H9 (cell line): Measurements from ENCODE around the gene LRRC41. TPM values are rescaled to one million over a fixed set of nuclear protein-coding genes. Genes with fewer than 3 reads are reported as not detected.
"Not testable (repeated sequence)": the region's sequence is repeated elsewhere in the genome, so short reads cannot be mapped to it uniquely, and the experiment has no call there.

Experiments used
- DNase-seq: peaks from one replicate; pipeline ENCODE4 v3.0.0-alpha.2; 2017
- H2AFZ ChIP-seq: one replicate; pipeline ENCODE4 v1.6.1; 2013; ENCODE audit warnings: mild to moderate bottlenecking, low read length, control low read depth, moderate library complexity
- H2AK5ac ChIP-seq: 2 replicates; pipeline ENCODE4 v1.6.1; 2013; ENCODE audit warnings: low read length, control low read depth, mixed read lengths; ENCODE audit not compliant: insufficient read length
- H2BK120ac ChIP-seq: one replicate; pipeline ENCODE4 v1.6.1; 2013; ENCODE audit warnings: low read depth, mild to moderate bottlenecking, low read length, control low read depth, inconsistent platforms; ENCODE audit not compliant: poor library complexity, severe bottlenecking
- H2BK12ac ChIP-seq: 2 replicates; pipeline ENCODE4 v1.6.1; 2013; ENCODE audit warnings: low read length, control low read depth, mixed read lengths, low read depth; ENCODE audit not compliant: insufficient read length
- H2BK15ac ChIP-seq: 2 replicates; pipeline ENCODE4 v1.6.1; 2013; ENCODE audit warnings: low read depth, low read length, control low read depth
- H2BK20ac ChIP-seq: one replicate; pipeline ENCODE4 v1.6.1; 2013; ENCODE audit warnings: low read depth, mild to moderate bottlenecking, low read length, control low read depth, inconsistent platforms; ENCODE audit not compliant: poor library complexity, severe bottlenecking
- H2BK5ac ChIP-seq: 2 replicates; pipeline ENCODE4 v1.6.1; 2013; ENCODE audit warnings: low read length, control low read depth, mixed read lengths; ENCODE audit not compliant: insufficient read length
- H3K14ac ChIP-seq: 2 replicates; pipeline ENCODE4 v1.6.1; 2013; ENCODE audit warnings: low read length, control low read depth; ENCODE audit not compliant: insufficient read depth
- H3K18ac ChIP-seq: 2 replicates; pipeline ENCODE4 v1.6.1; 2013; ENCODE audit warnings: low read depth, mild to moderate bottlenecking, mixed read lengths, low read length, control low read depth; ENCODE audit not compliant: insufficient read length
- H3K23ac ChIP-seq: 2 replicates; pipeline ENCODE4 v1.6.1; 2013; ENCODE audit warnings: low read length, control low read depth, mixed read lengths, low read depth; ENCODE audit not compliant: insufficient read length
- H3K23me2 ChIP-seq: 2 replicates; pipeline ENCODE4 v1.6.1; 2013; ENCODE audit warnings: low read depth, mild to moderate bottlenecking, mixed read lengths, low read length, control low read depth; ENCODE audit not compliant: insufficient read length, poor library complexity, severe bottlenecking
- H3K27ac ChIP-seq: 2 replicates; pipeline ENCODE4 v1.5.1; 2013; ENCODE audit warnings: low read length, control low read depth, mixed read lengths, low read depth; ENCODE audit not compliant: insufficient read length
- H3K27me3 ChIP-seq: 2 replicates; pipeline ENCODE4 v1.6.1; 2013; ENCODE audit warnings: low read length, control low read depth, inconsistent platforms; ENCODE audit not compliant: insufficient read depth
- H3K4ac ChIP-seq: 2 replicates; pipeline ENCODE4 v1.6.1; 2013; ENCODE audit warnings: low read depth, mild to moderate bottlenecking, control low read depth, inconsistent platforms, low read length, moderate library complexity
- H3K4me1 ChIP-seq: 2 replicates; pipeline ENCODE4 v1.6.1; 2013; ENCODE audit warnings: low read length, control low read depth, inconsistent platforms; ENCODE audit not compliant: insufficient read depth
- H3K4me2 ChIP-seq: 2 replicates; pipeline ENCODE4 v1.6.1; 2013; ENCODE audit warnings: low read length, control low read depth, mixed read lengths; ENCODE audit not compliant: insufficient read length, insufficient read depth
- H3K56ac ChIP-seq: 2 replicates; pipeline ENCODE4 v1.6.1; 2013; ENCODE audit warnings: low read depth, mild to moderate bottlenecking, mixed read lengths, low read length, control low read depth; ENCODE audit not compliant: insufficient read length
- H3K79me1 ChIP-seq: 2 replicates; pipeline ENCODE4 v1.6.1; 2013; ENCODE audit warnings: low read depth, mild to moderate bottlenecking, moderate library complexity, low read length, control low read depth, inconsistent platforms; ENCODE audit not compliant: insufficient read depth, poor library complexity, severe bottlenecking
- H3K79me2 ChIP-seq: 2 replicates; pipeline ENCODE4 v1.6.1; 2013; ENCODE audit warnings: low read length, control low read depth, inconsistent platforms; ENCODE audit not compliant: insufficient read depth
- H3K9ac ChIP-seq: 2 replicates; pipeline ENCODE4 v1.6.1; 2013; ENCODE audit warnings: low read length, control low read depth, mixed read lengths; ENCODE audit not compliant: insufficient read length; ENCODE audit errors: extremely low read depth
- H3K9me3 ChIP-seq: one replicate; pipeline ENCODE4 v1.6.1; 2013; ENCODE audit warnings: low read depth, low read length, inconsistent platforms; ENCODE audit not compliant: control insufficient read depth
- H3T11ph ChIP-seq: one replicate; pipeline ENCODE4 v1.6.1; 2013; ENCODE audit warnings: mild to moderate bottlenecking, low read length, control low read depth, inconsistent platforms
- H4K20me1 ChIP-seq: one replicate; pipeline ENCODE4 v1.6.1; 2013; ENCODE audit not compliant: control insufficient read depth, insufficient read length, insufficient read depth
- H4K5ac ChIP-seq: 2 replicates; pipeline ENCODE4 v1.6.1; 2013; ENCODE audit warnings: low read depth, mild to moderate bottlenecking, mixed read lengths, low read length, control low read depth; ENCODE audit not compliant: insufficient read length
- H4K8ac ChIP-seq: replicated peaks from 2 replicates; pipeline ENCODE4 v1.6.1; 2013; ENCODE audit warnings: low read length, control low read depth, mixed read lengths, low read depth; ENCODE audit not compliant: insufficient read length
- H4K91ac ChIP-seq: 2 replicates; pipeline ENCODE4 v1.6.1; 2013; ENCODE audit warnings: low read depth, mild to moderate bottlenecking, moderate library complexity, mixed read lengths, low read length, control low read depth; ENCODE audit not compliant: insufficient read length
- H3K27ac Mint-ChIP-seq, 3 experiments: 2 replicates in 2 of 3; 3 replicates in 1 of 3; pipeline ENCODE4 v1.8.0; 2020 to 2021; ENCODE audit warnings: mixed read lengths in 3 of 3, mild to moderate bottlenecking in 1 of 3, moderate library complexity in 1 of 3
- H3K27me3 Mint-ChIP-seq: 2 replicates; pipeline ENCODE4 v1.8.0; 2021; ENCODE audit warnings: low read depth, mild to moderate bottlenecking, moderate library complexity, mixed read lengths
- H3K36me3 Mint-ChIP-seq, 3 experiments: 2 replicates in 2 of 3; 3 replicates in 1 of 3; pipeline ENCODE4 v1.8.0; 2020 to 2021; ENCODE audit warnings: low read depth in 3 of 3, mixed read lengths in 3 of 3; ENCODE audit not compliant: insufficient read depth in 1 of 3
- H3K4me1 Mint-ChIP-seq, 2 experiments: 2 replicates each; pipeline ENCODE4 v1.8.0; 2020; ENCODE audit warnings: mixed read lengths in 2 of 2
- H3K4me3 Mint-ChIP-seq, 2 experiments: 2 replicates in 1 of 2; 3 replicates in 1 of 2; pipeline ENCODE4 v1.8.0; 2020 to 2021; ENCODE audit warnings: mild to moderate bottlenecking in 2 of 2, mixed read lengths in 2 of 2, moderate library complexity in 1 of 2
- H3K9me3 Mint-ChIP-seq, 2 experiments: 2 replicates in 1 of 2; 3 replicates in 1 of 2; pipeline ENCODE4 v1.8.0; 2020; ENCODE audit warnings: mild to moderate bottlenecking in 2 of 2, mixed read lengths in 2 of 2, moderate library complexity in 1 of 2
- WGBS: extraction: QIAGEN DNeasy Blood & Tissue Kit; methylation state at CpG from one replicate; pipeline ENCODE4 v1.1.7; 2013; ENCODE audit warnings: missing lambda C conversion rate, low lambda C conversion rate, mixed read lengths; ENCODE audit not compliant: insufficient read length; ENCODE audit errors: extremely low coverage; 5-methylcytosine and 5-hydroxymethylcytosine counted together
- total RNA-seq: library from RNA; stranded (reverse); gene quantifications from 2 replicates; pipeline ENCODE4 v1.2.1, GENCODE V29; 2021
- TF ChIP-seq, protein P1 (sequence below): fragments of 200-600 bp; sonication (generic); conservative IDR thresholded peaks from 3 replicates; pipeline ENCODE4 v1.8.0; 2021; ENCODE audit warnings: antibody characterized with exemption, mild to moderate bottlenecking

LRRC41 gene
- total RNA-seq, 1 experiment from 2014 or later: 62.6 TPM

DNA sequence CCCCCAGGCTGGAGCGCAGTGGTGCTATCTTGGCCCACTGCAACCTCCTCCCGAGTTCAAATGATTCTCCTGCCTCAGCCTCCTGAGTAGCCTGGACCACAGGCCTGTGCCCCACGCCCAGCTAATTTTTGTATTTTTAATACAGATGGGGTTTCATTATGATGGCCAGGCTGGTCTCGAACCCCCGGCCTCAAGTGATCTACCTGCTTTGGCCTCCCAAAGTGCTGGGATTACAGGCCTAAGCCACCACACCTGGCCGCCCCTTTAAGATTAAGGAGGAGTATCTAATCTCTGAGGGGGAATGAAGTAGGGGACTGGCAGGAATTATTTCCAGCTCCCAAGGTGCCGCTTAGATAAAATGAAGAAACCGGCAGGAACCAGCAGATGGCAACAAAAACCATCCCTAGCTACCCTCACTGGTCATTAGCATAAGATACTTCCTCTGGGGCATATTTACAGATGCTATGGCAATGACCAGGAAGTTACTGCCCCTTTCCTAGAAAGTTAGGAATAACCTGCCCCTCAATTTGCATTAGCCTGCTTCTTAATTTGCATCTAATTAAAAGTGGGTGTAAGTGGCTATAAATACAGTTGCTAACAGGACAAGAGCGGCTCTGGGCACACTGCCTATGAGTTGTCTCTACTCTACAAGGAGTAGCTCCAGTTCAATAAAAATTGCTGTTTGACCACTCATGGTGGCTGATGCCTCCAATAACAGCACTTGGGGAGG, 30.0 kb upstream of the LRRC41 start:
- H3K27ac Mint-ChIP-seq: peak overlapping the region in 1 of 3 experiments; percentile 22; a peak in 1 of 7 replicates
- Histone ChIP-seq H3T11ph (no peak overlapping the region), H3K27me3 (no peaks in the 10 kb centered on the region), H3K9ac (no peak overlapping the region), H2BK120ac (no peak overlapping the region), H2AFZ (no peak overlapping the region), H3K79me1 (no peaks in the 10 kb centered on the region), H4K5ac (no peak overlapping the region), H2BK5ac (no peak overlapping the region), H2BK20ac (no peak overlapping the region), H4K91ac (no peak overlapping the region), H2BK15ac (no peak overlapping the region), H3K4ac (no peak overlapping the region), H3K27ac (no peak overlapping the region), H2AK5ac (no peak overlapping the region), H3K9me3 (no peaks in the 10 kb centered on the region), H3K23me2 (no peaks in the 10 kb centered on the region), H3K23ac (no peak overlapping the region), H3K4me1 (no peaks in the 10 kb centered on the region), H3K18ac (no peak overlapping the region), H3K4me2 (no peak overlapping the region), H3K56ac (no peak overlapping the region), H2BK12ac (no peak overlapping the region), H3K14ac (no peak overlapping the region), H4K8ac (no peak overlapping the region), H3K79me2 (no peaks in the 10 kb centered on the region), H4K20me1 (no peaks in the 10 kb centered on the region)
- H3K4me3 Mint-ChIP-seq: no peak overlapping the region; a peak in 1 of 5 replicates
- H3K9me3 Mint-ChIP-seq: no peaks in the 10 kb centered on the region
- no CpG with 5 or more reads among the region's 9 CpGs for WGBS
- TF ChIP-seq, protein P1, sequence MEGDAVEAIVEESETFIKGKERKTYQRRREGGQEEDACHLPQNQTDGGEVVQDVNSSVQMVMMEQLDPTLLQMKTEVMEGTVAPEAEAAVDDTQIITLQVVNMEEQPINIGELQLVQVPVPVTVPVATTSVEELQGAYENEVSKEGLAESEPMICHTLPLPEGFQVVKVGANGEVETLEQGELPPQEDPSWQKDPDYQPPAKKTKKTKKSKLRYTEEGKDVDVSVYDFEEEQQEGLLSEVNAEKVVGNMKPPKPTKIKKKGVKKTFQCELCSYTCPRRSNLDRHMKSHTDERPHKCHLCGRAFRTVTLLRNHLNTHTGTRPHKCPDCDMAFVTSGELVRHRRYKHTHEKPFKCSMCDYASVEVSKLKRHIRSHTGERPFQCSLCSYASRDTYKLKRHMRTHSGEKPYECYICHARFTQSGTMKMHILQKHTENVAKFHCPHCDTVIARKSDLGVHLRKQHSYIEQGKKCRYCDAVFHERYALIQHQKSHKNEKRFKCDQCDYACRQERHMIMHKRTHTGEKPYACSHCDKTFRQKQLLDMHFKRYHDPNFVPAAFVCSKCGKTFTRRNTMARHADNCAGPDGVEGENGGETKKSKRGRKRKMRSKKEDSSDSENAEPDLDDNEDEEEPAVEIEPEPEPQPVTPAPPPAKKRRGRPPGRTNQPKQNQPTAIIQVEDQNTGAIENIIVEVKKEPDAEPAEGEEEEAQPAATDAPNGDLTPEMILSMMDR: peak; percentile 65
- H3K27me3 Mint-ChIP-seq: no peaks in the 10 kb centered on the region
- no peaks in the 10 kb centered on the region; a peak in 1 of 7 replicates for H3K36me3 Mint-ChIP-seq
- DNase-seq: peak; percentile 66
- peaks cover 33 to 34% of the 10 kb centered on the region in 2 experiments for H3K4me1 Mint-ChIP-seq

DNA sequence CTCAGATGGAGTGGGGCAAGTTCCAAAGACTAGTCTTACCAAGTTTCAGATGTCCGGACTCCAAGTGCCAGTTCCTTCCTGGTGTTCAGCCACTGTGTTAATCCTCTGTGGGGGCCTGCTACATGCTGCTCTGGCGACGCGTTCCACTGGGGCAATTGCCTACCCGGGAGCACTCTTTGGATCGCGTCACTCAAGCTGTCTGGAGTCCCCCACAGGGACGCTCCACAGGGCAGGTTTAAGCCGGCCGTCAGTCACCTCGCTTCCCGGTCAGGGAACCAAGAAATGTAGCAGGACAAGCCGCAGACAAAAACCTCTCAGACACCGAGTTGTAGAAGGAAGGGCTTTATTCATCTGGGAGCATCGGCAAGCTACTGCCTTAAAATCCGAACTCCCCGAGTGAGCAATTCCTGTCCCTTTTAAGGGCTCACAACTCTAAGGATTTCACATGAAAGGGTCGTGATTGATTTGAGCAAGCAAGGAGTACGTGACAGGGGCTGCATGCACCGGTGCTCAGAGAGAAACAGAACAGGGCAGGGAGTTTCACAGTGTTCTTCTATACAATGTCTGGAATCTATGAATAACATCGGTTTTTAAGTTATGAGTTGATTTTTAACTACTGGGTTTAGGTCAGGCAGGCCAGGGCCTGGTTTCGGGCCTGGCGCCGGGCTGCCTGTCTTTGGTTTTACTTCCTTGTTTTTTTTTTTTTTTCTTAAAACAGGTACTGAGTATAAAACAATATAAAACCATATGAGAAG, 28.5 kb upstream of the LRRC41 start:
- WGBS: no CpG with 5 or more reads among the region's 24 CpGs
- not testable (repeated sequence) for H3K4me2 ChIP-seq, H2BK15ac ChIP-seq, H3K9me3 Mint-ChIP-seq, H3T11ph ChIP-seq, H4K5ac ChIP-seq, H3K18ac ChIP-seq, H2BK5ac ChIP-seq, H3K4me1 ChIP-seq, H3K9me3 ChIP-seq, H3K27ac ChIP-seq, H3K27me3 ChIP-seq, H3K36me3 Mint-ChIP-seq, H4K20me1 ChIP-seq, H3K9ac ChIP-seq, H3K79me2 ChIP-seq, H4K8ac ChIP-seq, H4K91ac ChIP-seq, H3K4me3 Mint-ChIP-seq, H3K23ac ChIP-seq, H2AFZ ChIP-seq, H3K23me2 ChIP-seq, H2AK5ac ChIP-seq, H2BK12ac ChIP-seq, H2BK20ac ChIP-seq, H3K79me1 ChIP-seq, H3K14ac ChIP-seq, H3K27me3 Mint-ChIP-seq, H3K4ac ChIP-seq, H2BK120ac ChIP-seq, H3K56ac ChIP-seq
- DNase-seq: peak; percentile 41
- peaks cover 36 to 39% of the 10 kb centered on the region in 2 experiments for H3K4me1 Mint-ChIP-seq
- H3K27ac Mint-ChIP-seq: peak overlapping the region; percentile 38 to 74 (median 54); a peak in 5 of 7 replicates
